GM21723 (cell line): Measurements from ENCODE around the gene SAP25.

Experiments
- ATAC-seq: cut with Tn5 transposase; IDR thresholded peaks from one replicate; pipeline ENCODE4 v1.9.1; 2021; ENCODE audit warnings: mild to moderate bottlenecking, moderate library complexity; ENCODE audit not compliant: unreplicated experiment

SAP25 gene

DNA sequence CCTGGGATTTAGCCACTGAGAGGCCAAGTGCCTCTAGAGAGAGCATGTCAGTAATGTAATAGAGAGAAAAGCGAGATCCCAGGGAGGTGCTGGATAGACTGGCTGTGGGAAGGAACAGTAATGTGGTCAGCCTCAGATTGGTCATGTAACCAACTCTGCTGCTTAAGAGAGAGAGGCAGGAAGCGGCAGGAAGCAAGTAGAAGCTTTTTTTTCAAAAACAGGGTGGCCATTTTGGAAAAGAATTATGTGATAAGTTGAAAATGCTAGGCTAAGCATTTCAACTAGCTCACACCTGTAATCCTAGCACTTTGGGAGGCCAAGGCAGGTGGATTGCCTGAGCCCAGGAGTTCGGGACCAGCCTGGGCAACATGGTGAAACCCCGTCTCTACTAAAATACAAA is 24.7 kb upstream of the SAP25 start:
- ATAC-seq, result no peak

DNA sequence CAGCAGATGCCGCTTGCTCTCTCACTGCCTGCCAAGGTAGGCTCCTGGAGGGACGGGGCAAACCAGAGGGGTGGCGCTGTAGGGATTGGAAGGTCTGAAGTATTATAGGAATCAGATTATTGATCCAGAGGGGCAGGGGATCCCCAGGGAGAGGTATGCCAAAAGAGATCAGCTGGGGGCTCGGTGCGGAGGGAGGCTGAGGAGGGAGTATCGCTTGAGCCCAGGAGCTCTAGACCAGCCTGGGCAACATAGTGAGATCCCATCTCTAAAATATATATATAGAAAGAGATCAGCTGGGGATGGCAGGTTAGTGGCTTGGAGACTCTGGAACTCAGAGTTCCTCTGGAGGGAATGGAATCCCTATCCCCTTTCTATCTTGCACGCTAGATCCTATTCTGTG is 21.5 kb upstream of the SAP25 start:
- no peak for ATAC-seq

DNA sequence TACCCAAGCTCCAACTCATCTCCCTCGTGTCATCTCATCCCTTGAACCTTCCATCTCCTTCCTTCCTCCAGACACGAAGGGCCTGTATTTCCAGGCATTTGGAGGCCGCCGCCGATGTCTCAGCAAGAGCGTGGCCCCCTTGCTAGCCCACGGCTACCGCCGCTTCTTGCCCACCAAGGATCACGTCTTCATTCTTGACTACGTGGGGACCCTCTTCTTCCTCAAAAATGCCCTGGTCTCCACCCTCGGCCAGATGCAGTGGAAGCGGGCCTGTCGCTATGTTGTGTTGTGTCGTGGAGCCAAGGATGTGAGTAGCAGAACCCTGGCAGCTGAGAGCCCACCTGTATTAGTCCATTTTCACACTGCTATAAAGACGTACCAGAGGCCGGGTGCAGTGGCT is 17.9 kb upstream of the SAP25 start:
- ATAC-seq, result no peak

DNA sequence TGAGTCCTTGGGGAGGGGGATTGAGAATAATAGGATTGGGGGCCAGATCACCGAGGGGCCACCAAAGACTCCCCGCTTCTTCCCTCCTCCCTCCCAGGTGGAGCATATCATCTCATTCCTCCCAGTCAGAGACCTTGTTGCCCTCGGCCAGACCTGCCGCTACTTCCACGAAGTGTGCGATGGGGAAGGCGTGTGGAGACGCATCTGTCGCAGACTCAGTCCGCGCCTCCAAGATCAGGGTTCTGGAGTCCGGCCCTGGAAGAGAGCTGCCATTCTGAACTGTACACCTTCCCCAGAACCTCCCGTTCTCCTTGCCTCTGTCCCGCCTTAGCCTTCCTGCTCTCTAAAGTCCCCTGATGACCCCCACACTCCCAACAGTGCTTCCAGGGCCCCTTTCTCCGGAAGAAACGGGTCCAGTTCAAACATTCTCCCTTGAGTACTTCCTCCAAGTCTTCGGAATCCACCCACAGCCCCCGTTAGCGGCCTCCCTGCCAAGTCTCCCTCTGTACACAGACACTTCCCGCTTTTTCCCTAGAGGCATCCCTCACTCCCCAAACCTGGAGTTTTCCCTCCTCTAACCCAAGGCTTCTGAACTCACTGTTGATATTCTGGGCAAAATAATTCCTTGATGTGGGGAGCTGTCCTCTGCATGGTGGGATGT is 16.5 kb upstream of the SAP25 start:
- ATAC-seq, result no peak

DNA sequence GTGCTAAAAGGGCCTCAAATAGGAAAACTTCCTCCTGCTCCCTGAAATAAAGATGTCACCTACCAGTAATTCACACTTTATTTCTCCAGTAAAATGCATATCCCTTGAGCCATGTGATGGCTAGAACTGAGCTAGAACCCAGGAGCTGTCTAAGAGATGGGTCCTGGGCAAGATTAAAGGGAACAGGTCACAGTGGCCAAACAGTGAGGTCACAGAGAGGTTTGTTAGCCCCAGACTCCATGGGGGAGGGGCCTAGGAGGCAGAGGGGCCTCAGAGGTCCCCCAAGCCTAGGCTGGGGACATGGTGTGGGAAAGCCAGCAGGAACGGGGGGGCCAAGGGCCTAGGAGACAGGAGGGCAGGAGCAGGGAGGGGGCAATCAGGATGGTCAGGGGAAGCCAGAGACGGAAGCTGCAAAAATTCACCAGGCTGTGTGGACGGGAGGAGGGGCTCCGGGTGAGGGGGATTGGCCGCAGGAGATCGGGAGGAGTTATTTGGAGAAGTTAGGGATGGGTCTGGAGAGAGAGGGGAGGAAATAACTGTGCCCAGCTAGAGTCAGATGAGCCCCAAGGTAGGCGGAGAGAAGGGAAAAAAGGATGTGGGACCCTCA is 15.7 kb upstream of the SAP25 start:
- ATAC-seq, result no peak

DNA sequence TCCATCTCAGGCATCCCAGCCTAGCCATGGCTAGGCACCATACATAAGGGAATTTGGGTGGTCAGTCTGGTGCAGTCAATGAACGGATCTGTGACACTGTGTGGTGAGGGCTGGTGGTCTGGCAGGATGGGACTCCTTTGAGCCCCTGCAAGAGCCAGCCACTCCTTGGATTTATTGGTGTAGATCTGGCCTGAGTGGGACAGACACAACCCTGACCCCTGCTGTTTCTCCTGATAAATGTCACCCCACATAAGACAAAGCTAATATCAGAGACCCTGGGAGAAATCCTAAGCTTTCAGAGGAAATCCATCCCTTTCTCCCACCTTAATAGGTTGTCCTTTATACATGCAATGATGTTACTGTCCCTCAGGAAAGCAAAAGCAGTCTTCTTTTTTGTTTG is 14.7 kb upstream of the SAP25 start:
- no peak for ATAC-seq

DNA sequence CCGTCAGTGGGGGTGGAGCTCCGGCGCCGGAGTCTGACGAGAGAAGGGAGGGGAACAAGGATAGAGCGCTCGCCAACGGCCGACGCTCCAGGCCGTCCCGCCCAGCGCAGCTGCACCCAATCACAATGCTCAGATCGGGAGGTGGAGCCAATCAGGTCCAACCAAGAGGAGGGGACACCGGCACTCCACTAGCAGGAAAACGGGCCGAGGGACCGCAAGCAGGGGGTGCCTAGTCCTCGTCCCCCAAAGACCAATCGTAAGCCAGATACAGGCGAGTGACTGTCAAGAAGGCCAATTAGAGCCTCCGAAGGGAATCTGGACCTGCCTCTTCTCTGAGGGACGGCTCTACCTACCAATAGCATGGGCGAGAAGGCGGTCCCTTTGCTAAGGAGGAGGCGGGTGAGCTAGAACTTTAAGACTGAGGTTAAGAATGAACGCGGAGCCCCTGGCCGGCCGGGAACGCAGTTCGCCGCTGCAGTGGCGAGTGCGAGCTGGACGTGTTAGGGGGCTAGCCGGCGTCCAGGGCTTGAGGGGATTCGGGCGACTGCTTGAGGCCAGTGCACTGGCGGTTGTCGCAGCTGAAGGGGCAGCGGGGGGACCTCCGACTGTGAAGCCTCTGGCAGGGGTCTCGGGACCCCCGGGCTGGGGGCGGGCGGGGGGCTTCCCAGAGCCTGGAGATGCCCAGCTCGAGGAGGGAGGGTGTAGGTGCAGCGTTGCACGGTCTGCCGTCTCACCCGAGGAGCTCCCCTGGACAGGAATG is 12.7 kb upstream of the SAP25 start, which contains the start of gene FBXO24:
Gene FBXO24, plus strand, starts transcription at position 63 of the 760 bp plus-strand sequence. Its CDS starts 298 bp downstream, at position 361.
- peak; percentile 84 for ATAC-seq

DNA sequence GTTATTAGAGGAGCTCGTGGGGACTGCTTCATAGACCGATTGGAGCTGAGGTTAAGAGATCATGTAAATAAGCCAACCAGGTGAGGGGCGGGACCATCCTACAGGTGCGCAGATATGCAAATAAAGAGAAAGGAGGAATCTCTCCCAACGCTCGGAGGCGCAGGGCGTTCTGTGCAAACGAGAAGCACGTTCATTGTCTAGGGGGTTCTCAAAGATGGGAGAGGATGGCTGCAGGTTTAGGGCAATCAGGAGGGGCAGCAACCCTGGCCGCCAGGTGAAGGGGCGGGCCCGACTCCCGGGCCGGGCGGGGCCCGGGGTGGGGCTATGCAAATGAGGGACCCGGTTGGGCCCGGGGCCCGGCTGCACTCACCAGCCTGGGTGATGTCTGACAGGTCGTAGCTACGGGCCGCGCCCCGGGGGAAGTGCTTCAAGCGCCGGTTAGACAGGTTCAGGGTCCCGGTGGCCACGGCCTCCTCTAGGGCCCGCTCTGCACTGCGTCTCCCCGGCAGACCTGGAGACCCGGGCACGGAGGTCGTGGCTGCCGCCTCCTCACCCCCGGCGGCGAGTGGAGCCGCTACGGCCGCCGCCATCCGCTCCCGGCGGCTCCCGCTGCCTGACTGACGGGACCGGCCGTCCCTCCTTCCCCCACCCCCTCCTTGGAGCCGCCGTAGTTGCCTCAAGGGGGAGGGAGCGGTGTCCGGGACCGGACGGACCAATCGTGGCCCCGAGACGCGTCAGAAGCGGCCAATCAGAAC is 12.0 kb upstream of the SAP25 start, which contains the start of gene LRCH4:
Gene LRCH4, minus strand, starts transcription at position 619 of the 755 bp plus-strand sequence. Its CDS starts 29 bp downstream, at position 590.
- ATAC-seq, result peak; percentile 35

DNA sequence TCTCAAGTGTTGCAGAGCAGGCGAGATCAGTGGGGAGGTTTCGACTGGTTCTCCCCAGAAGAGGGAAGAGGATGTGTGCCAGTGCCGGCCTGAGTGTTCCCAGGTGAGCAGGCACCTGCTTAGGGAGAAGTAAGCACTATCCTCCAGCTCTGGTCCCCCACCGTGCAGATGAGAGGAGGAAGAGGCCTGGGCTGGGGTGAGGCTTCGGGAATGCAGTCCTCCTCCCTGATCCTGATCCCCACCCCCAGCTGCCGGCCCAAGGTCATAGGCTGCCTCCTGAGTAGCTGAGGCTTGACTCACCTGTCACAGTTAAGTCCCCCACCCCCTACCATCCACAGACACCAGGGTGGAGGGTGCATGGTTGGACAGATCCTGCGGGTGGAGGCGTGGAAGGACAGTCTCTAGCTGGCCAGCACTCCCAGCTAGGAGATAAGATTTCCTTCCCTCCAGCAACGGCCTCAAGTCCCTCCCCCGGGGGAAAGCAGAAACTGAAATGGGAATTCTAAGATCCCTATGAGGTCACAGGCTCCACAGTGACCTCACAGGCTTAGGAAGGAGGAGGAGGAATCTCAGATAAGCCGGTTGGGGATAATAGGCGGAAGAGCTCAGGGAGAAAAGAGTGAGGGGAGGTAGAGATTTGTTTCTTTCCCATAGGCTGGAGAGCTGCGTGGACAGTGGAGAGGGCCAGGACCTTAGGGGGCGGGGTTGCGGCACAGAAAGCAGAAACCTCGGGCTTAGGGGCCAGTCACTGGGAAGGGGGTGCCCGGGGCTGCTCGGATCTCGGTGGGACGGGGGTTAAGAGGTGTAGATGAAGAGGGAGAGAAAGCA is 11.2 kb upstream of the SAP25 start:
- ATAC-seq, result no peak

DNA sequence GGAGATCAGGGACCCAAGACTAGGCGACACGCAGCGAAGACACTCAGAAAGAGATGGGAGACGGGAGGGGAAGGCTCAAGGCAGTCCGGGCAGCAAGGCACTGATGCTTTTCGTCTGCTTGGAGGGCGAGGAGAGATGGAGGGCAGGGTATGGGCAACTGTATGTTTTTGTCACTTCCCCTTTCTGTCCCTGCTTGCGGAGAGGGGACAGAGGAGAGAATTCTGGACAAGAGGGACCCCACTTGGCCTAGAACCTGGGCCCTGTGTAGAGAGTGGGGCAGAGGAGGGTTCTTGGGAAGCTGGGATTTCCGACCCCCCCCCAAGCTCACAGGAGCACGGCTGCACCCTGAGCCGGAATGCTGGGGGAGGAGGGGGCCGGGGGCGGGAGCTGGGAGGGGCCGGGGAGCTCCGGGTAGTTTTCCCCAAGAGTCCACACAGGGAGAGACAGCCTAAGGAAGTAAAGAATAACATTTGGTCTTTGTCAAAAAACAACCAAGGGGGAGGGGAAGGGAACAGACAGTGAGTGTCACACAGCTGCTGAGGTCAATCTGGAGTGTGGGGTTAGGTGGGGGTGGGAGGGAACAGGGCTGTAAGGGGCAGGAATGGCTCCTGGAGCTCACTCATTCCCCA is 10.5 kb upstream of the SAP25 start:
- ATAC-seq, result no peak

DNA sequence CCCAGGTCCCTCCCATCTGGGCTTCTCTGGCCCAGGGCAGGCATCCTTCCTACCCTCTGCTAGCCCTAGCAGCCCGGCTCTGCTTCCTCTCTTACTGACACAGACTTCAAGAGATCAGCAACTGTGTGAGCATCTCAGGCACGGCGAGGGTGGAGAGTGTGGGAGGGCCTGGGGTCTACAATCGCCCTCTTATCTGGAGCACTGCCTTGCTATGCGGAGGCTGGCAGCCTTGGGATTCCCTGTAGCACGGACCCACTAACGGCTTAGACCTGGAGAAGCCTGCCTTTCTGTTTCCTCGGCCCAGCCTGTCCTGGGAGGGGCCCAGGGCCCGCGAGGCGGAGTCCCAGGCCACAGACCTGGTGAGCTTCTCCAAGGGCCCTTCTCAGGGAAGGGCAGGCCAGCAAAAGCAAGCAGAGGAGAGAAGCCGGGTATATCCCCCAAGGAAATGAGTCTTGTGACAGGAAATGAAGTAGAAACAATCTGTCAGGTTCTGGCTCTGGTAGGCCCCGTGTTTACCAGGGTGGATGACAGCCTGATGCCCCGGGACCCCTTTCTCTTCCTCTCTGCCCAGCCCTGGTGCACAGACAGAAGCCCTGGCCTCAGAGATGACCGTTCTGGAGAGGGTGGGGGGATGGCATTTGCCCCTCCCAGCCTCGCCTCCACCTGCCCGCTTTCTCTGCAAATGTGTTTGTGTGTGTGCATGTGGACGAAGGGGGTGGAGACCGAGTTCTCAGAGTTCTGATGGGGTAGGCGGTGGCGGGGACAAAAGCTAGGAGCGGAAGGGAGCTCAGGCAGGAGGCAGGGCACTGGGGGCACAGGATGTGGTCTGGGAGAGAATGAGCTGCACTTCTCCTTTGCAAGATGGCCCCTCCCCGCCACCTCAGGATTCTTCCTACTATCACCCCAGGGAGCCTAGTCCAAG is 9.7 kb upstream of the SAP25 start:
- ATAC-seq, result no peak

DNA sequence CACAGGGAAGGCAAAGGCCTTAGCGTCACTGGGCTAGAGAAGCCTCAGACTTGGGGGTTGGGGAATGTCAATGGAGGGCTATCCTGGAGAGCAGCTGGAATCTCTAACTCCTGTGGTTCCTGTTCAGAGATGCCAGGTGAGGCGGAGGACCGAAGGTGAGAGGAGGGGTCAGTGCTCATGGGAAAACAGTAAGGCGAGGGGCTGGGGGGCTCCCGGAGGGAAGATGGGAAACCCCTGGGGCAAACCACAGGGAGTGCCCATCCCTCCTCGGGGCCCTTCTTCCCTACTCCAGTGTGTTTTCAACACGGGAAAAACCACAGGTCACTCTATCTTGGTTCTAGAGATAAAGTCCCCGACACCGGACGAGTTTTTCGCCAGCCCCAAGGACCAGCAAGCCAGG is 8.9 kb upstream of the SAP25 start:
- no peak for ATAC-seq

DNA sequence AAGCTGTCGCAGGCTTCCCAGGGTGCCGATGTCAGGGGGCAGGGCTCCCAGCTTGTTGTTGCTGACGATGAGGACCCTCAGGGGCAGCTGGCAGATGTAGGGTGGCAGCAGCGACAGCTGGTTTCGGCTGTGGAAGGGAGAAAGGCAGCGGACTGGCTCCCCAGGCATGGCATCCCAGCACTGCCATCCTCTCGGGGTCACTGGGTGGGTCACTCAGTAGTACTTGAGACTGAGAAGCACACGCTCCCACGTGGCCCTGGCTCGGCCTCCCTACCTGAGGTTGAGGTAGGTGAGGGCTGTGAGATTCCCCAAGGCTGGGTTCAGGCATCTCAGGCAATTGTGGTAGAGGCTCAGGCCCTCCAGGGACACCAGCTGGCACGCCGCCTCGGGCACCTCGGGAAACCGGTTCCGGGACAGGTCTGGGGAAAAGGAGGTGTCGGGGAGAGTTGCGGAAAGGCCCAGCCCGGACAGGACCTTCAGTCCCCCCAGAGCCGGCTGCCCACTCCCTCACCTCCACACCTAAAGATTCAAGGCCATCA is 8.4 kb upstream of the SAP25 start:
- ATAC-seq, result no peak

DNA sequence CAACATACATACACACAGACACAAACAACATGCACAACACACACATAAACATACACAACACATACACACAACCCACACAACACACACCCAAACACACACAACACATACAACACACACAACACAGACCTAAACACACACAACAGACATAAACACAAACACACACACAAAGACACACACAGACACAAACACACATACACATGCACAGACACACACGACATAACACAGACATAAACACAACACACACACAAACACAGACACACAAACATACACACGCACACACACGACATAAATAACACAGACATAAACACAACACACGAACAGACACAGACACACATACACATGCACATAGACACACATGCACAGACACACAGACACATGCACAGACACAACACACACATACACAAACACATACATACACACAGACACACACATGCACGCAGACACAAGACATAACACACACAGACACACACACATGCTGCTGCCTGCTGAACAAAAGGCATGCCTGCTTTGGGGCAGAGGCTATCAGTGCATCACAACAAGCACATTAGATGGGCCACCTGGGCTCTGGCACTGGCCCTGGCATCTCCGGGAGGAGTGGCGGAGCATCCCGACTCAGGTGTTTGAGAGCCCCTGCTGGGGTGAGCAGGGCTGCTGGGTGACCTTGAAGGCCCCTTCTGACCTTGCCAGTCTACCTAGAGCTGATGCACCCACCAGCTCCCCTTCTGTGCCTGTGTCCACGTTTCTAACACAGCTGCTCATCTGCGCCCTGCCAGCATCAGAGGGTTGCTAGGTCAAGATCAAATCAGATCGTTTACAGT is 7.0 kb upstream of the SAP25 start:
- no peak for ATAC-seq

DNA sequence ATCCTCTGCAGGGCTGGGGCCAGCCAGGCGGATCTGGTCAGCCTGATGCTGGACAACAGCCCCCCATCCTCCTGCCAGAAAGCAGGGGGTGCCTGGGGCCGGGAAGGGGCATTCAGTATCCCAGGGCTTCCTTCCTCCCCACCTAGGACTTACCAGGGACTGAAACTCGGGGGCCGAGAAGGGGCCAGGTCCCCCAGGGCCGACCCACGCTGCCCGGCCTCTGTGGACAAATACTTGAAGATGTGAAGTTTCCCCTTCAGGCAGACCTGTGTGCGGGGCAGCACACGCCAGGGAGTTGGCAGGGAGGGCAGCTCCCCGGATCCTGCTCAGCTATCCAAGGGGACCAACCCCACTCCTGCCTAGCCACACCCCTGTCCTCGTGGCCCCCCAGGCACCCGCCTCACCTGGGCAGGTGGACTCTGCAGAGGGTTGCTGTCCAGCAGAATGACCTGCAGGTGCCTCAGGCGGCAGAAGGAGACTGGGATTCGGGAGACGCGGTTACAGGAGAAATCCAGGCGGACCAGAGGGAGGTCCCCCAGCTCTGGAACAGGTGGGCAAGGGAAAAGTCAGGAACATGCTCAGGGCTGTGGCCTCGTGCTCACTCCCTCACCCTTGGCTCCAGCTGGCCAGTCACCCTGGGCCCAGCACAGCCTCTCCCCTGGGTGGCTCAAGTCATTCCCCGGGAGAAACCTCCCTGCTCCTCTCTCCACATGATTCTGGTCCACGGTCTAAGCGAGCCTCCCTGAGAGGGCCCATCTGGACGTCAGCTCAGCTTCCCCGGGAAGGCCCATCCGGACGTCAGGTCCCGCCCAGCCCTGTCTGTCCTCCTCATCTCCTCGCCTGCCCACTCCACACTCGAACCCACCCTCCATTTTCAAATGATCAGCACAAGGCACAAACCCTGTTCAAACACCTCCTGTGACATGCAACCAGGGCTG is 4.8 kb upstream of the SAP25 start:
- no peak for ATAC-seq

DNA sequence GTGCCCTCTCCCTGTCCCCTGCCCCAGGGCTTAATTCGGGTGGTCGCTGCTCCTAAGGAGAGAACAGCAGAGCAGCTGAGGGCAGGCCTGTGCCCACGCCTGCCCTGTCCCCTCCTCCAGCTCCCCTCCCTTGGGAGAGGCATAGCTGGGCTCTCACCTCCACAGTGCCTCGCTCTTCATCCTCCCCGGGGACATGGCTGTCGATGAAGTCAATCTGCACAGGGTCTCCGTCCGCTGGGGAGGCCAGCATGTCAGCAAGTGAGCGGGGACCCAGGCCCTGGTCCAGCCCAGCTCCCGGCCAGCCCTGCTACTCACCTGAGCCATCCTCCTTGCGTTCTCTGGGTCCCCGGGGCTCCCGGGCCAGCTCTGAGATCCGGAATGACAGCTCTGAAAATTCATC is 3.8 kb upstream of the SAP25 start:
- no peak for ATAC-seq

DNA sequence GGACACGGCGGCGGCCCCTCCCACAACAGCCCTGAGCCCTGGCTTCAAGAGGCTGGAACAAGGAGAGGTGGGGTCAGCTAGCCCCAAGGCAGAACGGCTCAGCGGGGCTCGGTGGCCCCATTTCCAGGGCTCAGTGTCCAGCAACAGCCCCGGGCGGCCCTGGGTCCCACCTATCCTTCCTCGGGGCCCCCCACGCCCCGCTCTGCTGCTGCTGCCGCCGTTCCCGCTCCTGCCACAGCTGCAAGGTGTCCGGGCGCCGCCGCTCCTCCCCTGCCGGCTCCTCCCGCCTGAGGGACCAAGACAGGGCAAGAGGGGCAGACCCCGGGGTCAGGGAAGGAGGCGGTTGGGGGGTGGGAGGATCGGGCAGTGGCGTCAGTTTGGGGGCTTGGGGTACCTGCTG is 3.4 kb upstream of the SAP25 start:
- ATAC-seq, result no peak
